A549 (cell line): ENCODE data around the gene OOSP2.

ENCODE experiments used
- CTCF ChIP-seq: fragments of >200 bp; sonication (Bioruptor Twin); formaldehyde crosslinking; IDR thresholded peaks from 3 replicates; pipeline ENCODE4 v1.5.1; 2016
- FOSL2 ChIP-seq, 2 experiments: fragments of 450-650 bp in 1 of 2; fragments of >200 bp in 1 of 2; sonication (Bioruptor Twin) in 1 of 2; formaldehyde crosslinking; IDR thresholded peaks; 2 replicates each; pipeline versions ENCODE4 v1.5.0 to v1.6.1; 2016 to 2020; ENCODE audit warnings: mild to moderate bottlenecking in 1 of 2, moderate library complexity in 1 of 2
- PHF8 ChIP-seq: fragments of 200-600 bp; sonication (generic); IDR thresholded peaks from 2 replicates; pipeline ENCODE4 v1.6.1; 2016; ENCODE audit warnings: low read depth, mild to moderate bottlenecking, antibody characterized with exemption, moderate library complexity, borderline replicate concordance
- USF2 ChIP-seq: fragments of 450-650 bp; IDR thresholded peaks from 2 replicates; pipeline ENCODE4 v1.6.1; 2014; ENCODE audit warnings: antibody characterized with exemption

GRCh38 chr11:60097189-60097588, 57.0 kb downstream of the OOSP2 start:
- TF ChIP-seq CTCF (no peak), PHF8 (no peak), FOSL2 (IDR thresholded peaks at IDR 0.05) (no peak), FOSL2 (CRISPR knock-in tag; IDR thresholded peaks at IDR 0.05) (no peak), USF2 (no peak)
